GM12874 (cell line): Measurements from ENCODE around the gene BRCC3.

Experiments used
- CTCF ChIP-seq: IDR thresholded peaks from 2 replicates; pipeline ENCODE4 v1.5.1; 2011; ENCODE audit warnings: low read depth, mild to moderate bottlenecking, control low read depth, low read length, moderate library complexity; ENCODE audit not compliant: insufficient read depth

Gene BRCC3

DNA sequence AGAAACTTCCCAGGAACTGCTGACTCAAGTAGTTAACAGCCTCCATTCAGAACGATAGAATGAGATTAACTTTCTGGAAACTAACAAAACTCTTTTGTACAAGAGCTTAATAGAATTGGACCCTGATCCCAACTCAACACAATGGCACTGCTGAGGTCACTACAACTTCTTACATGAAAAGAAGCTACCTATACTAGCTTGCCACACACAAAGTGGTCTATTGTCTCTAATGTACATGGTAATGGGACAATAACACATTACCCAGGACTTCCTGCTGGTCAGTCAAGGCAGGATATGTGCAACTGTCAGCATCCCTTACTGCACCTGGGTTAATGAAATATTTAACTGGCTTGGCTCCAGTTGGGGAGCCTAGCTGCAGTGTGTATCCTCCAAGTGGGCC lies 56.2 kb downstream of the BRCC3 start:
- no peak for TF ChIP-seq CTCF

DNA sequence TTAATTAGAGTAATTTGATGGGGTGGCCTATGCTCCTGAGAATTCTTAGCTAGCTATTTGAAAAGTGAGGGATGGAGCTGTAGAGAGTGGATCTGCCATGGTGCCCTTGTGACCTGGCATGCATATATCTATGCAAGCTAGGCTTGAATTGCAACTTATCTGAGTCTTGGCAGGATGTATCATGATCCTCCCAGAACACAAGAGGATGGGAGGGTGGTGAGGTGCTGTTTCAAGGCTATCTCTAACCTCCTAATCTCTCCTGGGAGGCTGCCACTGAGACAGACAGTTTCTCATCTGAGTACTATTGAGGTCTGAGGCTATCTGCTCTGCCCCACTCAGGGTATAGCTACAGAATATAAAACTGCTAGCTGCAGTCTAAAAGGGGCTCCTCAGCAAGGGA lies 56.6 kb downstream of the BRCC3 start:
- no peak for TF ChIP-seq CTCF

DNA sequence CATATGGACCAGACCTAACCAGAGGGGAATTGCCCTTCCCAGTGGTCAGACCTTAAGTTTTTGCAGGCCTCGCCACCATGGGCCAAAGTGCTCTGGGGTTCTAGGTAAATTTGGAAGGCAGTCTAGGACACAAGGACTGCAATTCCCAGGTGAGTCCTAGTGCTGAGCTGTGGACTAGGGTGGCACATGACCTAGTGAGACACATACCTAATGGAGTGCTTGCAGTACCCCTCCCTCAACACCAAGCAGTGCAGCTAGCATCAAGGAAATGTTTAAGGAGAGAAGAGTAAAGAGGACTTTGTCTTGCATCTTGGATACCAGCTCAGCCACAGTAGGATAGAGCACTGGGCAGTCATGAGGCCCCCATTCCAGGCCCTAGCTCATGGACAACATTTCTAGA lies 60.8 kb downstream of the BRCC3 start:
- TF ChIP-seq CTCF = no peak

GRCh38 chrX:155134255-155134654 lies 62.9 kb downstream of the BRCC3 start:
- TF ChIP-seq CTCF = no peak

DNA sequence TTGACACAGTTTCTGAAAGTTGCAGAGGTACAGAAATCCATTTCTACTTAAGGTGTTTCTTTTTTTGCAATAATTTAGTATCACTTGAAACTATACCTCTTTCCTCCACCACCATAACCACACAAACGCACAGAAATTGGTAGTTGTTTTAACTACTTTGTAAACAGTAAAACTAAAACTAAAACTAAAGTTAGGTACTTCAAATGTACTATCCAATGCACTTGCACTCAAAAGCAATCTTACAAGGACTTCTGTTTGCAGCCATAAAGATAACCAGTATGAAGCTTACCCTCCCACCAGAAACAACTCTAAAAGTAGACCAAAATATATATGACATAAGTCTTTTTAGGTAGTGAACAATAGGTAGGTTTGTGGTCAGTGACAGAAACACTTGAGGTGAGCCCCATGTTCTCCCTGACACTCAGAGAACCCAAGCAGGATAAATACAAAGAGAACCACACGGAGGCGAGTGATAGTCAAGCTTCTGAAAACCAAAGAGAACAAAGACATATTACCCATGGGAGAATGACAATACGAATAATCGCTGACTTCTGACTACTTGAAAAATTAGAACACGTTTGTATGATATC lies 72.7 kb downstream of the BRCC3 start:
- no peak for TF ChIP-seq CTCF

- no peak for TF ChIP-seq CTCF
These were observed 73.6 kb downstream of the BRCC3 start for GRCh38 chrX:155144926-155145325.

DNA sequence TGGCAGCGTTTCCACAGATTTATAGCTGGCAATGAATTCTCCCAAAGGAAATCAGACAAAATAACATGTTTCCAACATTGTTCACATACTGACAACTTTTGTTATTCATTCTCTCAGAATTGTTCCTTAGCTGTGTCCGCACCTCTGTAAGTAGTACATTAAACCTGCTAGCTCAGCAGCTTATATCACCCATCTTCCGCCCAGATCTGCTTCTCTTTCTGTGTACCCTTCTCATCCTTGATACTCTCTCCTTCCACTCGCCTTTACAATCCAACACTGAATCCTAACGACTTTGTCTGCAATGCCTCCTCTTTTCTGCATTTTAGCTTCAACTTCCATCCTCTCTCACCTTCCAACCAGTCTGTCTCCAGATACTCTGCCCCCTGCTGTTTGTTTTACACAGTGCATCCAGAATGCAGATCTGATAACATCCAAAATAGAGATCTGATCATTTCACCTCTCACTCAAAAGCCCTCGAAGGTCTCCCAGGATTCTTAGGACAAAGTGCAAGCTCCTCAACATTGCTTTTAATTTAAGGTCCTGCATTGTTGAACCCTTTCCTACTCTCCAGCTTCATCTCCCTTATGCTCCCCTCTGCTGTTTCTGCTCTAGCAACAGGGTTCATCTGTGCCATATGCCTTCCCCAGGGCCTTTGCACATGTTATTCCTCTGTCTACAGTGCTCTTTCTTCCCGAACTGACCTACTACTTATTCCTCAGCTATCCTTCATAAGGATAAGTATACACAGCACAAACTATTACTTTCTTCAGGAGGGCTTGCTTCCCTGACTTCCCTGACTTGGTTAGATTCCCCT lies 77.6 kb downstream of the BRCC3 start:
- peak; percentile 41 for TF ChIP-seq CTCF
